Fibroblast of the aortic adventitia (primary cell): ENCODE measurements around the gene DPYSL4. TPM values are rescaled to one million over a fixed set of nuclear protein-coding genes. Genes with fewer than 3 reads are reported as not detected.

ENCODE experiments used
- DNase-seq: peaks from one replicate; pipeline ENCODE4 v3.0.0-alpha.2; 2010; ENCODE audit warnings: low read depth
- H3K4me3 ChIP-seq: 2 replicates; pipeline ENCODE4 v1.5.1; 2011; ENCODE audit warnings: low read depth, mild to moderate bottlenecking, control low read depth, low read length, moderate library complexity
- total RNA-seq: library from RNA; depleted of rRNA; stranded (reverse); fragments of >200 nt; gene quantifications from 2 replicates; pipeline ENCODE4 v1.2.3, GENCODE V29; 2012; ENCODE audit warnings: low replicate concordance
- TF ChIP-seq, protein P1 (sequence below): IDR thresholded peaks from 2 replicates; pipeline ENCODE4 v1.5.1; 2011; ENCODE audit warnings: mild to moderate bottlenecking, low read length, control low read depth, inconsistent platforms; ENCODE audit not compliant: insufficient read depth

DPYSL4 gene
- total RNA-seq, 1 donor, result 0.18 TPM

DNA sequence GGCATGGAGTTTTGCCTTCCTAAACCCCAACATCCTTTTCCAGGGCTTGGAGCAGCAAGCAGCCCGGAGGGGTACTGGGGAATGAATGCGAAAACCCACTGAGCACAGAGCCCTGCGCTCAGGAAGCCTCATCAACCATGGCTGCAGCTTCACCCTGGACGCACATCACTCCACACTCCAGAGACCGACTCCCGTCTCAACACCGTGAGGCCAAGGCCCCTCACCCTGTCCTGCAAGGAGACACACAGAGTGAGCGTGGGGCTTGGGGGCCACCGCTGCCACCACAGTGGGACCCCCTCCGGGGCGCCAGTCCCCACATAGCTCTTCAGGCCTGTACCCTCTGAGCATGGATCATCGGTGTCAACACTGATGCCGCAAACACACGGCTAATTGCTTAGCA, 41.9 kb downstream of the DPYSL4 start:
- TF ChIP-seq, protein P1, sequence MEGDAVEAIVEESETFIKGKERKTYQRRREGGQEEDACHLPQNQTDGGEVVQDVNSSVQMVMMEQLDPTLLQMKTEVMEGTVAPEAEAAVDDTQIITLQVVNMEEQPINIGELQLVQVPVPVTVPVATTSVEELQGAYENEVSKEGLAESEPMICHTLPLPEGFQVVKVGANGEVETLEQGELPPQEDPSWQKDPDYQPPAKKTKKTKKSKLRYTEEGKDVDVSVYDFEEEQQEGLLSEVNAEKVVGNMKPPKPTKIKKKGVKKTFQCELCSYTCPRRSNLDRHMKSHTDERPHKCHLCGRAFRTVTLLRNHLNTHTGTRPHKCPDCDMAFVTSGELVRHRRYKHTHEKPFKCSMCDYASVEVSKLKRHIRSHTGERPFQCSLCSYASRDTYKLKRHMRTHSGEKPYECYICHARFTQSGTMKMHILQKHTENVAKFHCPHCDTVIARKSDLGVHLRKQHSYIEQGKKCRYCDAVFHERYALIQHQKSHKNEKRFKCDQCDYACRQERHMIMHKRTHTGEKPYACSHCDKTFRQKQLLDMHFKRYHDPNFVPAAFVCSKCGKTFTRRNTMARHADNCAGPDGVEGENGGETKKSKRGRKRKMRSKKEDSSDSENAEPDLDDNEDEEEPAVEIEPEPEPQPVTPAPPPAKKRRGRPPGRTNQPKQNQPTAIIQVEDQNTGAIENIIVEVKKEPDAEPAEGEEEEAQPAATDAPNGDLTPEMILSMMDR, result no peak

DNA sequence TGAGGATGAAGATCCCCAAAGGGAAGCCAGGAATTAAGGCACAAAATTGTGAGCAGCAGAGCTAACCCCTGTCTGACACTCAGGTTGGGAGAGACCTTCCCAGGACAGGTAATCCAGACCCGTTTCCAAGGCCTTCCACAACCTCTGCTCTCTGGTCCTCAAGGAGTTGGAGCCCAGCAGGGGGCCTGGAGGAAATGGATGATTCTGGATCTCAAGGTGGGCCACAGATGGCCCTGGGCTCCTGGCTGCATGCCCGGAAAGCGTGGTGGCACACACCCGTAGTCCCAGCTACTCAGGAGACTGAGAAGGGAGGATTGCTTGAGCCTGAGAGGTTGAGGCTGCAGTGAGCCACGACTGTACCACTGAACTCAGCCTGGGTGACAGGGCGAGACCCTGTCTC, 42.3 kb downstream of the DPYSL4 start:
- TF ChIP-seq, protein P1, result no peak
- H3K4me3 ChIP-seq, result no peak overlapping the region
- no peak for DNase-seq

More for the DNA sequence above, 41.9 kb downstream of the DPYSL4 start:
- DNase-seq, result no peak
- no peak overlapping the region for H3K4me3 ChIP-seq

DNA sequence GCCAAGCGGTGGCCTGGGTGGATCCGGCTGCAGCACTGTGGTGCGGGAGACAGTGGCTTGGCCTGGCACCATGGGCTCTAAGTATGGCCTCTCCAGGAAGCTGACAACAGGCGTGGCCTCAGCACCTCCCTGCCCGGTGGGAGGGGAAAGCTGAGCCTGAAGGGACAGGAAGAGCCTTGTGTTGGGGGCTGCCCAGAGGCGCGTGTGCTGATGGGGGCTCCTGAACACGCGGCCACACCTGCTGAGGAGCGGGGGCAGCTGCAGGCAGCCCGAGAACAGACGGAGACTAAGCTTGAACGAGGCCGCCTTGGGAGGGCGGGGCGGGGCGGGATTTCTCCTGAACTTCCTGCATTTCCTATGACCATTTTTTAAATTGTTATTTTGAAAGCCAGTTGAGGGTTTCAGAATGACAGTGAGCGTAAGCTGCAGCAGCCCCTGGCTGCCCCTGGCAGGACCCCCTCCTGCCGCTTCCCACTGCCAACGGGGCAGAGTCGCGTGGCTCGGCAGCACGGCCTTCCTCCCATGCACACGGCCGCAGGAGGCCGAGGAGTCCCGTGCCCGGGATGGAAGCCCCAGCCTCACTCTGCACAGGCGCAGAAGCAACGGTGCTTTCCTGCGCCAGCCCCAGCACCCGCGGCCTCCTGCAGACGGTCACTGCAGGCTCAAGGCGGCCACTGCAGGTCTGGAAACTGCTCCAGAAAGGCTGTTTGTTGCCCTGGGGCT, 43.2 kb downstream of the DPYSL4 start:
- DNase-seq, result no peak
- TF ChIP-seq, protein P1, result no peak
- no peak overlapping the region for H3K4me3 ChIP-seq

DNA sequence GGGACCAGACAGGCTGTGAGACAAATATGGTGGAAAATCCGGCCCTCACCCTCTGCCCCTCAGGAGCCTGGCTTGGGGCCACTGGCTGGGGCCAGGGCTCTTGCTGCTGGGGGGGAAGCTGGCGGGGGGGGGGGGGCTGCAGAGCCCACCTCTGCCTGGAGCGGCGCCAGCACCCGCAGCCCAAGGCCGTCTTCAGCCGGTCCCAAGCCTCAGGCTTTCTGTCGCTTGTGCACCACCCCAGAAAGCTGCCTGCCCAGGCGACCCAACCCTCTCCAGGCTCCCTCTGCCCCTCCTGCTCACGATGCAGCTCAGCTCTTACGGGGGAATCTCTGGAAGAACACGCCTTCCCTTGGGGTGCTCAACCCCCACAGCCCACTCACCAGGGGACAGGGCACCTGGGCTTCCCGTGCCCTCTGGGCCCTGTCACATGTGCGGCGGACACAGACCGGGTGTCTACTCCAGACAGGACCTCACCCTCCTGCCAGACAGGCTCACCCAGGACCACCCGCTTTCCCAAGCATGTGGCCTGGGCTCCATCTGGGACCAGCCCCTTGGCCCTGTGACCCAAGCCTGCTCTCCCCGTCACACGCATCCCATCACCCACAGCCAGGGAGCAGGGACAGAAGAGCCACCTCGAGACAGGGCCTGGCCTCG, 43.9 kb downstream of the DPYSL4 start:
- TF ChIP-seq, protein P1, result no peak
- DNase-seq, result no peak
- no peak overlapping the region for H3K4me3 ChIP-seq

DNA sequence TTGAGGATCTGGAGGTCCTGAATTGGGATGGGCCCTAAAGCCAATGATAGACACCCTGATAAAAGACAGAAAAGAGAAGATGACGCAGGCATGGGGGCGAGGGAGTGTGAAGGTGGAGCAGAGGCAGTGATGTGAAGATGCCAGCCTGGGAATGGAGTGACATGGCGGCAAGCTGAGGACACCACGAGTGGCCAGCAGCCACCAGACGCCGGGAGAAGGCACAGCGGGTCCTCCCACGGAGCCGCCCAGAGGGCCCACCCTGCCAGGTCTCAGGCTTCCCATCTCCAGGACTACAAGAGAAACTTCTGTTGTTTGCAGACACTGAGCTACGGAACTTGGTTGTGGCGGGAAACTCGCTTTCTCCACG, 44.9 kb downstream of the DPYSL4 start:
- DNase-seq, result no peak
- TF ChIP-seq, protein P1, result no peak
- H3K4me3 ChIP-seq, result no peak overlapping the region

DNA sequence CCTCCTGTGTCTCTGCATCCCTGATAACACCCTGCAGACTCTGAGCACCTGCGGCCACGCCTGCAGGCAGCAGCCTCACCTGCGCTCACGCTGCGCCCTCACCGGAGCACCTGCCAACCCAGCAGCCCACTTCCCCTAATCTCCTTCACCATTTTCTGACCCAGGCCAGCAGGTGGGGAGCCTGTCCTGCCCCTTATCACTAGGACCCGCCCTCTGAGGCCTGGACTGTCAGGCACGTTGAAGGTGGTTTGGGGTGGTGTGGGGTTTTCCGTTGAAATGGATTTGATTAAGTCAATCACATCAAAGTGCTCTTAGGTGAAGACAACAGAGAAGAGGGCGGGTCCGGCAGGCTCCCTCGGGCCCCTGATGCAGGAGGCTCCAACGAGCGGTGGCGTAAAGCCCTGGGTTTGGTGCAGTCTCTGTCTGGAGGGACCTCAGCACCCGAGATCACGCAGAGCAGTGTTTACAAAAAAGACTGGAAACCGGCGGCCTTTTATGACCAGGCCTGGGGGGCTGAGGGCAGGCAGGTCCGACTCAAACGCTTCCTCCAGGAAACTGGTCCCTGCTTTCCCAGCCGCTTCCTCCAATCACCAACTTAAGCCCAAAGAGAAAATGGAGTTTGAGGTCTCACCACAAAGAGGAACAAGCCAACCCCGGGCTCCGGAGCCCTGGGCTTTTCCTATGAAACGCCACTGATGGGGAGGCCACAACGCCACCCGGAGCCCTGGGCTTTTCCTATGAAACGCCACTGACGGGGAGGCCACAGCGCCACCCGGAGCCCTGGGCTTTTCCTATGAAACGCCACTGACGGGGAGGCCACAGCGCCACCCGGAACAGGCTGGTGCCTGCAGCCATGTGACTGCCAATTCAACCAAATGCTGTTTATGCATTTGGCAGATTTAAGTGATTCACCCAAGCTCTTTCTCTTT, 45.5 kb downstream of the DPYSL4 start:
- no peak for DNase-seq
- no peak overlapping the region for H3K4me3 ChIP-seq
- TF ChIP-seq, protein P1, result no peak
